Endothelial cell of umbilical vein (primary cell): ENCODE measurements around the gene CFAP97D1. TPM values are rescaled to one million over a fixed set of nuclear protein-coding genes. Genes with fewer than 3 reads are reported as not detected.

Source experiments
- BruUV-seq: library from RNA; stranded (reverse); fragments of 400-500 nt; replicated peaks from 2 replicates; lab custom pipeline; 2021; lab: Mats Ljungman, UMichigan
- CTCF ChIA-PET: fragments of 300-600, 350-600 bp; sonication (Branson Sonifier 250); formaldehyde crosslinking; loops from one replicate; lab custom pipeline; 2021; ENCODE audit warnings: antibody characterized with exemption, inconsistent platforms; lab: Charles Lee
- POLR2A ChIA-PET: fragments of 300-600, 350-600 bp; sonication (Branson Sonifier 250); formaldehyde crosslinking; loops from one replicate; lab custom pipeline; 2021; ENCODE audit warnings: antibody characterized with exemption, inconsistent platforms; lab: Charles Lee
- DNase-seq: peaks from one replicate; pipeline ENCODE4 v3.0.0-alpha.2; 2011; ENCODE audit warnings: low read depth, low spot score
- FAIRE-seq: peaks from 2 replicates; lab custom pipeline; 2011; peaks lifted over from hg19 to GRCh38; lab: Jason Lieb, UNC
- H2AFZ ChIP-seq: 2 replicates; pipeline ENCODE4 v1.6.0; 2012; ENCODE audit warnings: low read depth, low read length, control low read depth, inconsistent platforms
- H3K27ac ChIP-seq: 2 replicates; pipeline ENCODE4 v1.5.1; 2011; ENCODE audit warnings: low read depth, mild to moderate bottlenecking, control low read depth, low read length, moderate library complexity; ENCODE audit not compliant: insufficient read depth
- H3K27me3 ChIP-seq, 2 experiments: 2 replicates each; pipeline versions ENCODE4 v1.6.0 to v1.6.1; 2011; ENCODE audit warnings: low read length in 2 of 2, mixed read lengths in 1 of 2; ENCODE audit not compliant: control insufficient read depth in 2 of 2, insufficient read depth in 2 of 2
- H3K36me3 ChIP-seq, 2 experiments: 2 replicates in 1 of 2; 3 replicates in 1 of 2; pipeline ENCODE4 v1.5.1; 2011; ENCODE audit warnings: low read length in 2 of 2, mild to moderate bottlenecking in 1 of 2, moderate library complexity in 1 of 2; ENCODE audit not compliant: control insufficient read depth in 2 of 2, insufficient read depth in 2 of 2; ENCODE audit errors: extremely low read depth in 1 of 2
- H3K4me1 ChIP-seq: 3 replicates; pipeline ENCODE4 v1.5.1; 2011; ENCODE audit warnings: mild to moderate bottlenecking, low read length; ENCODE audit not compliant: control insufficient read depth, insufficient read depth; ENCODE audit errors: extremely low read depth
- H3K4me2 ChIP-seq: 2 replicates; pipeline ENCODE4 v1.6.1; 2011; ENCODE audit warnings: low read length, control low read depth, mixed read lengths; ENCODE audit not compliant: insufficient read depth
- H3K4me3 ChIP-seq, 3 experiments: fragments of 200-600 bp in 1 of 3; sonication (generic), shearing (Covaris generic) in 1 of 3; replicated peaks in 1 of 3; 2 replicates each; pipeline ENCODE4 v1.5.1; 2011 to 2016; ENCODE audit warnings: control low read depth in 3 of 3, low read length in 3 of 3, mild to moderate bottlenecking in 2 of 3, inconsistent platforms in 1 of 3, low read depth in 1 of 3, moderate library complexity in 1 of 3; ENCODE audit not compliant: insufficient read depth in 1 of 3
- H3K79me2 ChIP-seq: 2 replicates; pipeline ENCODE4 v1.6.0; 2012; ENCODE audit warnings: low read length, inconsistent platforms; ENCODE audit not compliant: control insufficient read depth, insufficient read depth
- H3K9ac ChIP-seq: replicated peaks from 2 replicates; pipeline ENCODE3; 2011; ENCODE audit warnings: low read length, control low read depth; ENCODE audit not compliant: insufficient read depth; ENCODE audit errors: extremely low read depth
- H3K9me1 ChIP-seq: replicated peaks from 3 replicates; pipeline ENCODE4 v1.6.0; 2011; ENCODE audit warnings: mild to moderate bottlenecking, low read length; ENCODE audit not compliant: control insufficient read depth, insufficient read depth; ENCODE audit errors: extremely low read depth
- H3K9me3 ChIP-seq: replicated peaks from 2 replicates; pipeline ENCODE4 v1.5.1; 2012; ENCODE audit warnings: low read length, inconsistent platforms; ENCODE audit not compliant: control insufficient read depth, insufficient read depth
- H4K20me1 ChIP-seq: replicated peaks from 2 replicates; pipeline ENCODE3; 2011; ENCODE audit warnings: mild to moderate bottlenecking, low read length; ENCODE audit not compliant: control insufficient read depth, insufficient read depth; ENCODE audit errors: extremely low read depth
- EZH2 ChIP-seq: IDR thresholded peaks from 2 replicates; pipeline ENCODE4 v1.6.1; 2012; ENCODE audit warnings: borderline replicate concordance, low read depth, mild to moderate bottlenecking, moderate library complexity, low read length, inconsistent platforms; ENCODE audit not compliant: severe bottlenecking
- GATA2 ChIP-seq: IDR thresholded peaks from 2 replicates; pipeline ENCODE4 v1.7.0; 2011; ENCODE audit warnings: low read depth, mild to moderate bottlenecking, moderate library complexity, mixed read lengths, low read length; ENCODE audit not compliant: insufficient read length, insufficient read depth
- JUN ChIP-seq: IDR thresholded peaks from 2 replicates; pipeline ENCODE4 v1.6.1; 2011; ENCODE audit warnings: borderline replicate concordance, low read depth; ENCODE audit not compliant: insufficient read length, insufficient read depth
- MYC ChIP-seq: IDR thresholded peaks from one replicate; pipeline ENCODE4 v1.6.1; 2011; ENCODE audit warnings: mild to moderate bottlenecking, low read depth, low read length
- POLR2A ChIP-seq: IDR thresholded peaks from 2 replicates; pipeline ENCODE4 v1.6.1; 2012; ENCODE audit warnings: low read depth, mild to moderate bottlenecking, control low read depth, low read length
- POLR2AphosphoS5 ChIP-seq: IDR thresholded peaks from 2 replicates; pipeline ENCODE4 v1.6.1; 2012; ENCODE audit warnings: low read depth, mild to moderate bottlenecking, control low read depth, low read length, moderate library complexity; ENCODE audit not compliant: insufficient read depth
- dilution Hi-C: fragments of 300-500 bp; cut with MboI; formaldehyde crosslinking; loops from one replicate; pipeline ENCODE4 v1.15.0; 2019; ENCODE audit warnings: low sequenced_read_pairs; ENCODE audit not compliant: extremely low pct_ligation_motif_present
- intact Hi-C: fragments of 100-400 bp; cut with micrococcal nuclease; formaldehyde crosslinking; loops from one replicate; pipeline ENCODE4 v1.10.0; 2022
- polyA plus RNA-seq, 4 experiments: library from polyadenylated mRNA; depleted of rRNA in 3 of 4; stranded (reverse) in 3 of 4; unstranded in 1 of 4; fragments of >200 nt; gene quantifications; 2 replicates each; pipeline versions ENCODE4 v1.2.1 to v1.2.3, GENCODE V29; 2011 to 2012; ENCODE audit warnings: missing spikeins in 1 of 4
- total RNA-seq: library from RNA; stranded (reverse); gene quantifications from 2 replicates; pipeline ENCODE4 v1.2.3, GENCODE V29; 2021
- TF ChIP-seq, protein P1 (sequence below): IDR thresholded peaks from 2 replicates; pipeline ENCODE4 v1.6.1; 2011; ENCODE audit not compliant: insufficient read depth, insufficient read length
- TF ChIP-seq, protein P2 (sequence below), 2 donors: IDR thresholded peaks; 1 replicate in 1 of 2; 2 replicates in 1 of 2; pipeline ENCODE4 v1.5.1; 2011; ENCODE audit warnings: low read length in 2 of 2, mild to moderate bottlenecking in 2 of 2, moderate library complexity in 2 of 2, control low read depth in 1 of 2, inconsistent platforms in 1 of 2, low read depth in 1 of 2; ENCODE audit not compliant: insufficient read depth in 1 of 2; ENCODE audit errors: extremely low read depth in 1 of 2

Gene CFAP97D1
- total and polyA plus RNA-seq, 2 donors (not counting 3 experiments of a cell fraction or from before 2014, with no cell fraction given) = not detected

DNA sequence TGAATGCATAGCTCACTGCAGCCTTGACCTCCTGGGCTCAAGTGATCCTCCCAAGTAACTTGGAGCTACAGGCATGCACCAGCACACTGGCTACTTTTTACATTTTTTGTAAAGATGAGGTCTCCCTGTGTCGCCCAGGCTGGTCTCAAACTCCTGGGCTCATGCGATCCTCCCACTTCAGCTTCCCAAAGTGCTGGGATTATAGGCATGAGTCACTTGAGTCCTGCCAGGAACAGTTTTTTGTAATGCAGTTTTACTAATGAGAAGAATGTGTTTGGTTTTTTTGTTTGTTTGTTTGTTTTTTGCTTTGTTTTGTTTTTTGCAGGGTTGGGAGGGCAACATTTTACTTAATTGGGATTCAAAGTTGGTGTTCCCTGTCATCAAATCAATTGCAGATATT is 43.8 kb upstream of the CFAP97D1 start:
- no TSS peak for BruUV-seq
- Histone ChIP-seq H3K36me3 (no peaks in the 10 kb centered on the region), H3K4me3 (no peak overlapping the region), H3K9me3 (no peaks in the 10 kb centered on the region), H3K4me1 (no peaks in the 10 kb centered on the region), H3K27ac (no peak overlapping the region), H2AFZ (no peak overlapping the region), H3K9ac (no peak overlapping the region), H3K79me2 (no peaks in the 10 kb centered on the region), H3K9me1 (no peaks in the 10 kb centered on the region), H3K4me2 (no peak overlapping the region), H4K20me1 (no peaks in the 10 kb centered on the region), H3K27me3 (peaks cover 2% of the 10 kb centered on the region in 2 experiments)
- dilution Hi-C loops = no loop called here
- ChIA-PET CTCF (interaction anchor here (1.4 to 2.1 kb wide), 3 partner anchors 24 to 63 kb away, joined by 4 to 5 read pairs (median 4); no protein-coding TSS in a partner anchor), POLR2A (no interaction called here)
- DNase-seq (no peak), FAIRE-seq (no peak)
- intact Hi-C loops = no loop called here
- TF ChIP-seq, protein P1, sequence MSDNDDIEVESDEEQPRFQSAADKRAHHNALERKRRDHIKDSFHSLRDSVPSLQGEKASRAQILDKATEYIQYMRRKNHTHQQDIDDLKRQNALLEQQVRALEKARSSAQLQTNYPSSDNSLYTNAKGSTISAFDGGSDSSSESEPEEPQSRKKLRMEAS = no peak
- TF ChIP-seq, protein P2, sequence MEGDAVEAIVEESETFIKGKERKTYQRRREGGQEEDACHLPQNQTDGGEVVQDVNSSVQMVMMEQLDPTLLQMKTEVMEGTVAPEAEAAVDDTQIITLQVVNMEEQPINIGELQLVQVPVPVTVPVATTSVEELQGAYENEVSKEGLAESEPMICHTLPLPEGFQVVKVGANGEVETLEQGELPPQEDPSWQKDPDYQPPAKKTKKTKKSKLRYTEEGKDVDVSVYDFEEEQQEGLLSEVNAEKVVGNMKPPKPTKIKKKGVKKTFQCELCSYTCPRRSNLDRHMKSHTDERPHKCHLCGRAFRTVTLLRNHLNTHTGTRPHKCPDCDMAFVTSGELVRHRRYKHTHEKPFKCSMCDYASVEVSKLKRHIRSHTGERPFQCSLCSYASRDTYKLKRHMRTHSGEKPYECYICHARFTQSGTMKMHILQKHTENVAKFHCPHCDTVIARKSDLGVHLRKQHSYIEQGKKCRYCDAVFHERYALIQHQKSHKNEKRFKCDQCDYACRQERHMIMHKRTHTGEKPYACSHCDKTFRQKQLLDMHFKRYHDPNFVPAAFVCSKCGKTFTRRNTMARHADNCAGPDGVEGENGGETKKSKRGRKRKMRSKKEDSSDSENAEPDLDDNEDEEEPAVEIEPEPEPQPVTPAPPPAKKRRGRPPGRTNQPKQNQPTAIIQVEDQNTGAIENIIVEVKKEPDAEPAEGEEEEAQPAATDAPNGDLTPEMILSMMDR (IDR thresholded peaks at IDR 0.05; ENCODE audit: extremely low read depth in 1 of 2, insufficient read depth in 1 of 2, low read depth in 1 of 2, low read length in 2 of 2) = no peak
- TF ChIP-seq MYC (no peak), JUN (no peak), POLR2A (no peak), POLR2AphosphoS5 (no peak), EZH2 (no peak), GATA2 (no peak)
